Activated CD8-positive, alpha-beta T cell treated with anti-CD3 and anti-CD28 coated beads for 36 hours (primary cell): ENCODE measurements around the gene COA5. TPM values are rescaled to one million over a fixed set of nuclear protein-coding genes. Genes with fewer than 3 reads are reported as not detected.
"Not testable (repeated sequence)": the region's sequence is repeated elsewhere in the genome, so short reads cannot be mapped to it uniquely, and the experiment has no call there.

Source experiments
- ATAC-seq: fragments of 200-7000 bp; cut with Tn5 transposase; one replicate; pipeline ENCODE4 v1.10.0; 2021; ENCODE audit warnings: mild to moderate bottlenecking, moderate library complexity
- CTCF ChIA-PET: fragments of 350-600 bp; sonication (Branson Sonifier 250); formaldehyde crosslinking; loops from one replicate; lab custom pipeline; 2021; ENCODE audit warnings: antibody characterized with exemption; lab: Charles Lee
- POLR2A ChIA-PET: fragments of 350-600 bp; sonication (Branson Sonifier 250); formaldehyde crosslinking; loops from one replicate; lab custom pipeline; 2021; ENCODE audit warnings: antibody characterized with exemption; lab: Charles Lee
- DNase-seq: peaks from one replicate; pipeline ENCODE4 v3.0.0-alpha.2; 2020
- H3K27ac Mint-ChIP-seq: one replicate; pipeline ENCODE4 v1.8.0; 2021; ENCODE audit warnings: mild to moderate bottlenecking, mixed read lengths
- H3K27me3 Mint-ChIP-seq: one replicate; pipeline ENCODE4 v1.8.0; 2021; ENCODE audit warnings: mixed read lengths
- H3K36me3 Mint-ChIP-seq: one replicate; pipeline ENCODE4 v1.8.0; 2021; ENCODE audit warnings: low read depth, mixed read lengths
- H3K4me1 Mint-ChIP-seq: one replicate; pipeline ENCODE4 v1.8.0; 2021; ENCODE audit warnings: low read depth, mixed read lengths
- H3K4me3 Mint-ChIP-seq: one replicate; pipeline ENCODE4 v1.8.0; 2021; ENCODE audit warnings: mild to moderate bottlenecking, moderate library complexity, mixed read lengths
- H3K9me3 Mint-ChIP-seq: one replicate; pipeline ENCODE4 v1.8.0; 2021; ENCODE audit warnings: mixed read lengths
- CTCF ChIP-seq: fragments of 200-600 bp; IDR thresholded peaks from one replicate; pipeline ENCODE4 v1.8.0; 2022; ENCODE audit warnings: antibody characterized with exemption, mild to moderate bottlenecking
- intact Hi-C: fragments of 100-400 bp; cut with micrococcal nuclease; formaldehyde crosslinking; loops from one replicate; pipeline ENCODE4 v1.10.0; 2022
- total RNA-seq, 2 experiments: library from RNA; stranded (reverse); gene quantifications; one replicate each; pipeline ENCODE4 v1.2.3, GENCODE V29; 2021

COA5 gene
- total RNA-seq, 2 experiments from 2014 or later, result 27.5 to 32.7 TPM

GRCh38 chr2:98604547-98604946, 3.8 kb downstream of the COA5 start:
- DNase-seq (no peak), ATAC-seq (no peak)
- peaks cover 37% of the 10 kb centered on the region for H3K4me1 Mint-ChIP-seq
- ChIA-PET POLR2A (interaction anchor here (1.0 to 2.1 kb wide), 2 partner anchors 13 to 28 kb away, joined by 4 to 6 read pairs; no protein-coding TSS in a partner anchor), CTCF (interaction anchor here (1.1 to 1.8 kb wide), 3 partner anchors 26 to 116 kb away, joined by 3 to 4 read pairs (median 3); no protein-coding TSS in a partner anchor)
- peaks cover 21% of the 10 kb centered on the region for H3K36me3 Mint-ChIP-seq
- intact Hi-C loops, result loop anchor here (5.0 kb wide), 1 partner anchor 192 kb away; no protein-coding TSS in a partner anchor
- peak overlapping the region; percentile 19 for H3K27ac Mint-ChIP-seq
- no peak for TF ChIP-seq CTCF
- H3K27me3 Mint-ChIP-seq, result no peaks in the 10 kb centered on the region
- H3K9me3 Mint-ChIP-seq, result no peaks in the 10 kb centered on the region
- H3K4me3 Mint-ChIP-seq, result no peak overlapping the region

GRCh38 chr2:98601532-98602132, 6.7 kb downstream of the COA5 start:
- Mint-ChIP-seq H3K4me1 (peaks cover 41% of the 10 kb centered on the region), H3K4me3 (no peak overlapping the region), H3K9me3 (no peaks in the 10 kb centered on the region), H3K27me3 (no peaks in the 10 kb centered on the region), H3K27ac (peak overlapping the region; percentile 32), H3K36me3 (peaks cover 34% of the 10 kb centered on the region)
- ATAC-seq (peak; percentile 88), DNase-seq (peak; percentile 32)
- CTCF ChIA-PET, result interaction anchor here (1.6 kb wide), 1 partner anchor 9 kb away, joined by 5 read pairs; no protein-coding TSS in a partner anchor
- TF ChIP-seq CTCF, result peak; percentile 73
- intact Hi-C loops, result loop anchor here (5.0 kb wide), 1 partner anchor 189 kb away; no protein-coding TSS in a partner anchor
- POLR2A ChIA-PET, result no interaction called here

GRCh38 chr2:98598781-98599428, 9.4 kb downstream of the COA5 start:
- DNase-seq, result no peak
- TF ChIP-seq CTCF, result no peak
- POLR2A ChIA-PET, result interaction anchor here (1.1 to 1.6 kb wide), 2 partner anchors 10 kb away, joined by 3 read pairs; no protein-coding TSS in a partner anchor
- no peak overlapping the region for H3K4me3 Mint-ChIP-seq
- no peak for ATAC-seq
- peak overlapping the region; percentile 69 for H3K27ac Mint-ChIP-seq
- peaks cover 48% of the 10 kb centered on the region for H3K36me3 Mint-ChIP-seq
- CTCF ChIA-PET, result interaction anchor here (1.2 kb wide), 1 partner anchor 186 kb away, joined by 3 read pairs; no protein-coding TSS in a partner anchor
- H3K27me3 Mint-ChIP-seq, result no peaks in the 10 kb centered on the region
- intact Hi-C loops, result no loop called here
- H3K9me3 Mint-ChIP-seq, result peaks cover 3% of the 10 kb centered on the region
- peaks cover 17% of the 10 kb centered on the region for H3K4me1 Mint-ChIP-seq

- DNase-seq, H3K27me3 Mint-ChIP-seq, intact Hi-C loops, POLR2A ChIA-PET, H3K4me3 Mint-ChIP-seq, H3K27ac Mint-ChIP-seq, H3K9me3 Mint-ChIP-seq, ATAC-seq, CTCF ChIA-PET: not testable (repeated sequence)
- Mint-ChIP-seq H3K36me3 (peaks cover 64% of the 10 kb centered on the region), H3K4me1 (peaks cover 14% of the 10 kb centered on the region)
Observed at GRCh38 chr2:98594665-98595064, 13.6 kb downstream of the COA5 start.

GRCh38 chr2:98592565-98592964, 15.7 kb downstream of the COA5 start:
- Mint-ChIP-seq H3K27ac (no peak overlapping the region), H3K27me3 (no peaks in the 10 kb centered on the region), H3K9me3 (peaks cover 5% of the 10 kb centered on the region), H3K36me3 (peaks cover 53% of the 10 kb centered on the region), H3K4me1 (peaks cover 10% of the 10 kb centered on the region), H3K4me3 (no peak overlapping the region)
- ATAC-seq (no peak), DNase-seq (no peak)
- intact Hi-C loops, result no loop called here
- POLR2A ChIA-PET, result interaction anchor here (0.6 to 1.4 kb wide), 2 partner anchors 13 to 112 kb away, joined by 3 to 6 read pairs; no protein-coding TSS in a partner anchor
- no peak for TF ChIP-seq CTCF
- CTCF ChIA-PET, result interaction anchor here (1.3 kb wide), 1 partner anchor 9 kb away, joined by 5 read pairs; no protein-coding TSS in a partner anchor
